Spleen (tissue), 7 donors: ENCODE data around the gene OXT.

Source experiments
- CTCF ChIP-seq, 11 experiments: fragments of 200-600 bp in 7 of 11; fragments of 450-650 bp in 4 of 11; sonication (generic) in 4 of 11; IDR thresholded peaks in 8 of 11; conservative IDR thresholded peaks in 3 of 11; 1 replicate in 7 of 11; 2 replicates in 4 of 11; pipeline versions ENCODE4 v1.4.0 to v1.8.0; 2016 to 2021; ENCODE audit warnings: antibody characterized with exemption in 11 of 11, inconsistent platforms in 4 of 11, mild to moderate bottlenecking in 1 of 11
- POLR2A ChIP-seq, 3 donors: fragments of 450-650 bp; IDR thresholded peaks; one replicate each; pipeline ENCODE4 v1.5.1; 2017; ENCODE audit warnings: antibody characterized with exemption in 3 of 3, mild to moderate bottlenecking in 1 of 3
- POLR2AphosphoS5 ChIP-seq, 3 donors: sonication (generic); formaldehyde crosslinking; IDR thresholded peaks; one replicate each; pipeline ENCODE4 v1.5.1; 2017; ENCODE audit warnings: antibody characterized with exemption in 3 of 3
- donor health status: DM: no; HTN: no; CAD: no; lungs with moderate emphysema.
- donor health status: DM: no; HTN: no; CAD: no.
- donor health status: DM: no; HTN: no; CAD: no.

GRCh38 chr20:3103369-3104032 lies 32.1 kb downstream of the OXT start:
- TF ChIP-seq CTCF (IDR thresholded peaks at IDR 0.05 in 8 of 11, conservative IDR thresholded peaks at IDR 0.05 in 3 of 11) (no peak), POLR2A (IDR thresholded peaks at IDR 0.05) (no peak), POLR2AphosphoS5 (IDR thresholded peaks at IDR 0.05) (no peak)
